ENCODE data around the gene TCOF1.

DNA sequence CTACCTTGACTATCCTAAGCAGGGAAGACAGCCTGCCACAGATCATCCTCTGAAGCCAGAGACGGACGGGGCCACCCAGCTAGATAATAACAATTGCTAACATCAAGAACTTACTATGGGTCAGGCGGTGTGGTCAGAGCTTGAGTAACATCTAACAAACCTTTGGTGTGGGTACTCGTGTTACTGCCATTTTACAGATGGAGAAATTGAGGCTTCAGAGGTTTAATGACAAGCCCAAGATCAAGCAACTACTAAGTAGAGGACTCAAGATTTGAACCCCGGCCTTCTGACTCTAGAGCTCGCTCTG is 38.1 kb upstream of the TCOF1 start:
- no peak for TF ChIP-seq POLR2AphosphoS5 (IDR thresholded peaks at IDR 0.05; ENCODE audit: low read depth, low read length)
- no peak for TF ChIP-seq TAF1 (IDR thresholded peaks at IDR 0.05; ENCODE audit: low read depth, low read length)

Measured in GM12891 (cell line).